ENCODE data around the gene DAAM2.

- TF ChIP-seq, protein P1, sequence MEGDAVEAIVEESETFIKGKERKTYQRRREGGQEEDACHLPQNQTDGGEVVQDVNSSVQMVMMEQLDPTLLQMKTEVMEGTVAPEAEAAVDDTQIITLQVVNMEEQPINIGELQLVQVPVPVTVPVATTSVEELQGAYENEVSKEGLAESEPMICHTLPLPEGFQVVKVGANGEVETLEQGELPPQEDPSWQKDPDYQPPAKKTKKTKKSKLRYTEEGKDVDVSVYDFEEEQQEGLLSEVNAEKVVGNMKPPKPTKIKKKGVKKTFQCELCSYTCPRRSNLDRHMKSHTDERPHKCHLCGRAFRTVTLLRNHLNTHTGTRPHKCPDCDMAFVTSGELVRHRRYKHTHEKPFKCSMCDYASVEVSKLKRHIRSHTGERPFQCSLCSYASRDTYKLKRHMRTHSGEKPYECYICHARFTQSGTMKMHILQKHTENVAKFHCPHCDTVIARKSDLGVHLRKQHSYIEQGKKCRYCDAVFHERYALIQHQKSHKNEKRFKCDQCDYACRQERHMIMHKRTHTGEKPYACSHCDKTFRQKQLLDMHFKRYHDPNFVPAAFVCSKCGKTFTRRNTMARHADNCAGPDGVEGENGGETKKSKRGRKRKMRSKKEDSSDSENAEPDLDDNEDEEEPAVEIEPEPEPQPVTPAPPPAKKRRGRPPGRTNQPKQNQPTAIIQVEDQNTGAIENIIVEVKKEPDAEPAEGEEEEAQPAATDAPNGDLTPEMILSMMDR (conservative IDR thresholded peaks at IDR 0.05; ENCODE audit: low read length), result no peak
- TF ChIP-seq EZH2phosphoT487 (IDR thresholded peaks at IDR 0.05; ENCODE audit: borderline replicate concordance, low read depth, low read length), result no peak
Measured at GRCh38 chr6:39926668-39927067, 134.5 kb downstream of the DAAM2 start.

All from OCI-LY7 (cell line).